ENCODE measurements around the gene PNPLA2. TPM values are rescaled to one million over a fixed set of nuclear protein-coding genes. Genes with fewer than 3 reads are reported as not detected.

The PNPLA2 gene
- total RNA-seq, 2 experiments from 2014 or later, result 19.8 to 41.2 TPM

DNA sequence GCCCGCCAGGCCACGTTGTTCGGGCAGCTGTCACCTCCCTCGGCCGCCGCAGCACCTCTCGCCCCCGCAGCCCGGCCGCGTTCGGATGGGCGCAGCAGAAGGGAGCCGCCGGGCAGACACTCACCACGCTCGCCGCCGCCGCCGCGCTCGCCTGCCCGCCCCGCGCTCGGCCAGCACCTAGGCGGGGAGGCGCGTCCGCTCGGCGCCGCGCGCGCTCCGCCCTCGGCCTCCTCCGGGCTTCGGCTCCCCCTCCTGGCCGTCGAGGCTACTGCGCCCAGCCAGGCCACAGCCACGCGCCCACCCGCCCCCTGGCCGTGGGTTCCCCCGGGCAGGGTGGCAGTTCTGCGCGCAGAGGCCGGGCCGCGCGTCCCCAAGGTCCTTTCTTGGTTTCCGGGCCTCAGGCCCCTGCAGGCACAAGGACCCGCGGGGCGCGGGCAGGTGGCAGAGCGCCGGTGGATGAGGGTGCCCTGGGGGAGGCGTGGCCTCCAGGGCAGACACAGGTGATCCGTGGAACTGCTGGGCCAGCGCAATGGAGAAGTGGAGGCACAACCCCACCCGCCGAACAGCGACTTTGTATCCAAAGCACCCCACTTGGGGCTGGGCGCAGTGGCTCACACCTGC, 20.5 kb upstream of the PNPLA2 start, which contains the start of gene SLC25A22:
Gene SLC25A22 (minus strand): TSS at position 189 of the 621 bp plus-strand sequence. CDS start 3,275 bp downstream, outside the sequence.
- peak within 1 kb of the TSS; percentile 98 for H3K4me2 ChIP-seq (ENCODE audit: low read length)
- no peak for TF ChIP-seq EZH2phosphoT487 (IDR thresholded peaks at IDR 0.05; ENCODE audit: borderline replicate concordance, low read depth, low read length)
- TF ChIP-seq, protein P1, sequence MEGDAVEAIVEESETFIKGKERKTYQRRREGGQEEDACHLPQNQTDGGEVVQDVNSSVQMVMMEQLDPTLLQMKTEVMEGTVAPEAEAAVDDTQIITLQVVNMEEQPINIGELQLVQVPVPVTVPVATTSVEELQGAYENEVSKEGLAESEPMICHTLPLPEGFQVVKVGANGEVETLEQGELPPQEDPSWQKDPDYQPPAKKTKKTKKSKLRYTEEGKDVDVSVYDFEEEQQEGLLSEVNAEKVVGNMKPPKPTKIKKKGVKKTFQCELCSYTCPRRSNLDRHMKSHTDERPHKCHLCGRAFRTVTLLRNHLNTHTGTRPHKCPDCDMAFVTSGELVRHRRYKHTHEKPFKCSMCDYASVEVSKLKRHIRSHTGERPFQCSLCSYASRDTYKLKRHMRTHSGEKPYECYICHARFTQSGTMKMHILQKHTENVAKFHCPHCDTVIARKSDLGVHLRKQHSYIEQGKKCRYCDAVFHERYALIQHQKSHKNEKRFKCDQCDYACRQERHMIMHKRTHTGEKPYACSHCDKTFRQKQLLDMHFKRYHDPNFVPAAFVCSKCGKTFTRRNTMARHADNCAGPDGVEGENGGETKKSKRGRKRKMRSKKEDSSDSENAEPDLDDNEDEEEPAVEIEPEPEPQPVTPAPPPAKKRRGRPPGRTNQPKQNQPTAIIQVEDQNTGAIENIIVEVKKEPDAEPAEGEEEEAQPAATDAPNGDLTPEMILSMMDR (conservative IDR thresholded peaks at IDR 0.05; ENCODE audit: low read length), result peak; percentile 73
- H2AFZ ChIP-seq (ENCODE audit: low read length), result peak within 1 kb of the TSS; percentile 51; the same call in 1 of the 2 replicates
- H3K4me1 ChIP-seq (ENCODE audit: insufficient read depth, low read length, poor library complexity, severe bottlenecking), result peaks cover 20% of the 10 kb centered on the region
- POLR2A ChIA-PET, result no interaction called here
- intact Hi-C loops (cut with micrococcal nuclease; ENCODE audit: unreplicated experiment), result loop anchor here (5.0 kb wide), 2 partner anchors 51 to 231 kb away; partner anchors contain the start of gene TALDO1
- CTCF ChIA-PET (ENCODE audit: unreplicated experiment), result no interaction called here
- no peaks in the 10 kb centered on the region for H3K9me3 ChIP-seq (ENCODE audit: low read length)
- no peaks in the 10 kb centered on the region for H3K9me2 ChIP-seq (ENCODE audit: insufficient read depth, low read length)
- peak within 1 kb of the TSS; percentile 93 for H3K4me3 ChIP-seq (ENCODE audit: low read depth, low read length, poor library complexity, severe bottlenecking)
- H3K79me2 ChIP-seq (ENCODE audit: insufficient read depth, low read depth, low read length), result peaks cover 8% of the 10 kb centered on the region; the same call in 1 of the 2 replicates
- no peaks in the 10 kb centered on the region for H4K20me1 ChIP-seq (ENCODE audit: insufficient read depth, low read length)
- peak; percentile 88 for DNase-seq (ENCODE audit: low spot score)
- peaks cover 39% of the 10 kb centered on the region; the same call in 1 of the 2 replicates for H3K36me3 ChIP-seq (ENCODE audit: insufficient read depth, low read length)
- BruUV-seq (replicated peaks), result no TSS peak
- peak within 1 kb of the TSS; percentile 75 for H3K27ac ChIP-seq (ENCODE audit: low read depth, low read length, poor library complexity, severe bottlenecking)

DNA sequence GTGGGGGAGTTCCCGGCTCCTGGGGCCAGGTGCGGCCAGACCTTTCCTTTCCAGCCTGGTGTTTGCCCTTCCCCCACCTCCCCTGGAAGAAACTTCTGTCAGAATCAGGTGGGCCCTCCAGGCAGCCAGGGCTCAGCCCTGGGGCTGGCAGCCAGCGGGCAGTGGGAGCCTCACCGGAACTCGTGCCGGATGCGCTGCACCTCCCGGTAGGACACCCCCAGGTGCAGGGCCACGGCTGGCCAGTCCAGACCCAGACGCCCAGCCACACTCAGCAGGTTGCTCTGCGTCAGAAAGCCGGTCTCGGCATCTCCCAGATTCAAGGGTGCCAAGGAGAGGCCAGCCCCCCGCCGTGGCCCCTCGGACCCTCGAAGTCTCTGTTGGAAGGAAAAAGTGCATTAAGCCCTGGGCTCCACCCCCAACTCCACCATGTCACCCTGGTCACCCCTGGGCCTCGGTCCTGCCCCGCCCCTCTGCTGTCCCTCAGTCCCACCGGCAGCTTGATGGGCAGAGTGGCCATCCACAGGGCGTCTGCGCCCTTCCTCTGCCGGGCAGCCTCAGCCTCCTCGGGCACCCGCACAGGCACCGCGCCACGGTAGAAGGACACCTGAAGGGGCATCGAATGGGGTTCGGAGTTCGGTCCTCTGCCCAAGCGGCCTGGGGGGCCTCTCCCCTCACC, 18.9 kb upstream of the PNPLA2 start:
- H4K20me1 ChIP-seq (ENCODE audit: insufficient read depth, low read length), result no peaks in the 10 kb centered on the region
- H3K27ac ChIP-seq (ENCODE audit: low read depth, low read length, poor library complexity, severe bottlenecking), result no peak overlapping the region
- peaks cover 8% of the 10 kb centered on the region; the same call in 1 of the 2 replicates for H3K79me2 ChIP-seq (ENCODE audit: insufficient read depth, low read depth, low read length)
- BruUV-seq (replicated peaks), result no TSS peak
- no peak overlapping the region for H3K4me3 ChIP-seq (ENCODE audit: low read depth, low read length, poor library complexity, severe bottlenecking)
- peaks cover 31% of the 10 kb centered on the region; the same call in 1 of the 2 replicates for H3K36me3 ChIP-seq (ENCODE audit: insufficient read depth, low read length)
- H3K4me2 ChIP-seq (ENCODE audit: low read length), result no peak overlapping the region
- ChIA-PET POLR2A (interaction anchor here (0.6 kb wide), 1 partner anchor 10 kb away, joined by 6 read pairs; no protein-coding TSS in a partner anchor), CTCF (ENCODE audit: unreplicated experiment) (no interaction called here)
- intact Hi-C loops (cut with micrococcal nuclease; ENCODE audit: unreplicated experiment), result loop anchor here (5.0 kb wide), 2 partner anchors 52 to 232 kb away; partner anchors contain the start of gene TALDO1
- H2AFZ ChIP-seq (ENCODE audit: low read length), result no peak overlapping the region
- TF ChIP-seq EZH2phosphoT487 (IDR thresholded peaks at IDR 0.05; ENCODE audit: borderline replicate concordance, low read depth, low read length), result no peak
- TF ChIP-seq, protein P1 (conservative IDR thresholded peaks at IDR 0.05; ENCODE audit: low read length), result no peak
- no peak for DNase-seq (ENCODE audit: low spot score)
- no peaks in the 10 kb centered on the region for H3K9me2 ChIP-seq (ENCODE audit: insufficient read depth, low read length)
- H3K4me1 ChIP-seq (ENCODE audit: insufficient read depth, low read length, poor library complexity, severe bottlenecking), result peaks cover 32% of the 10 kb centered on the region
- no peaks in the 10 kb centered on the region for H3K9me3 ChIP-seq (ENCODE audit: low read length)
